Embryonic facial prominence (tissue), 1 donor: ENCODE results near the gene DMGDH.

Source experiments
- DNase-seq: peaks from one replicate; pipeline ENCODE4 v3.0.0-alpha.2; 2016; ENCODE audit errors: extremely low spot score

DMGDH gene

DNA sequence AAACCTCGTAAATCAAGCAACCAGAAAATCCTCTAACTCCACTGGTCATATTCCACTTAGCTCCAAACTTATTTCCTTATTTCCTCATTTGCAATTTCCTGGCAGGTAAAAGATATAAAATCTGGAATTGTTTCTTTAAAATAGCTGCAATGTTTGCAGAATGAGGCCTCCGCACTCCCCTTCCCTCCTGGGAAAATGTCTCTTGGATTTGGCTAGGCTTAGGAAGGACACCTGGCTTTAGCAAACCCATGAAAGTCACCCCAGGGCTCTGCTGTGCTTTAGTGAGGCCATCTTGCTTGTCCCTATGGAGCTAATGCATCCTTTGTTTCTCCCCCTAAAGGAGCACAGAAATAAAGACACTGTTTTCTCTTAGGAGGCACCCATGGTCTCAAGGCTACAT is 94.9 kb downstream of the DMGDH start:
- no peak for DNase-seq

DNA sequence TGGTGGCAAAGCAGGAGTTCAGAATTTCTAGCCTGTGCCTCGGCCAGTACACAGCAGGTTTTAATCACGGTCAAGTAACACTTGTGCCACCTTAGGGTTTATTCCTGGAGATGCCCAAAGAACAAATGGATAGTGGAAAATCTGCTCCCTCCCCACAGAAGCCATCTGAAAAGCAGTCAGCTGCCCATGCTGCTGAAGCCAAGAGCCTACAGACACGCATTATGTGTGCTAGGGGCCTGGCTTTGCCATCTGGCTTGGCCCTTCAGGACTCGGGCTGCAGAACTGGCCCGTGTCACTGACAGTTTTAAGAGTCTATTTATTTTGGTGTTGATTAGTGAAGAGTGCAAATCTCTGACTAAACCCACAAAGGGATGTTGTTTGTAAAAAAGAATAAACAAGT is 95.5 kb downstream of the DMGDH start:
- DNase-seq, result no peak

GRCh38 chr5:78972654-78973428 is 96.6 kb downstream of the DMGDH start:
- peak; percentile 45 for DNase-seq

DNA sequence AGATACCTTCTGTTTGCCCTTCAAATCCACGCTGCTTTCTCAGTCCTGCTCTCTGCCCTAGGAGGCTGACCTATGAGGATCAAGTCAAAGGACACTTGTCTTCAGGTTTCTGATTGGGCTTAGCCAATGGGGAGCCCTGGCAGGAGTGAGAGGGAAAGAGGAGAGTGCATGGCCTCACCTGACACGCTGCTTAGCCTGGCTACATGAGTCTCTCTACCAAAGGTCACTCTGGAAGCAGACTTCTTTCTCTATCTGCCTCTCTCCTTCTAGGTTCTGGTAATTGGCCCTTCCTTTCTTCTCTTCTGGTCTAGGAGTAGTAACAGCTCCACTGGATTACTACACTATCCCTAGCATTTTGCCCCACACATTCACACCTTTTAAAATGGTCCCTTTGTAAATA is 97.5 kb downstream of the DMGDH start:
- no peak for DNase-seq

GRCh38 chr5:78968781-78969180 is 100.7 kb downstream of the DMGDH start:
- DNase-seq, result no peak

GRCh38 chr5:78964889-78965288 is 104.6 kb downstream of the DMGDH start:
- peak; percentile 63 for DNase-seq

GRCh38 chr5:78961743-78962142 is 107.7 kb downstream of the DMGDH start:
- DNase-seq, result no peak

- no peak for DNase-seq
Measured at GRCh38 chr5:78959767-78960166, 109.7 kb downstream of the DMGDH start.

- DNase-seq, result no peak
Measured at GRCh38 chr5:78958672-78959445, 110.6 kb downstream of the DMGDH start.

DNA sequence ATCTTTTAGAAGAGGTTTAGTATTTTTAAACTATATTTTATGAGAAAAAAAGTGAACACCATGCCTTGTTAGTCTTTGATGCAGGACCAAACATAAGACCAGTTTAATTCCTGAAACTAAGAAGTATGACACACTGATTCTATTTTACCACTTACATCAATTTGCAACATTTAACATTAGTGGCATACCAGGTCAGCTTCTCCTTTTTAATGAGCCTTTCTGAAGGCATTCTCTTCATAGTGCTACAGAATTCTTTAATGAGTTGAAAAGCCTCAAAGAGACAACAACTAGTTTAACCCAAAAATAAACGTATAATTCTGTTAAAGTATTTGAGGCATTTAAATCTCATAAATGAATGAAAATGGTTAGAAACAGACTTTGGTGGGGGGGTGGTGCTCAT is 112.6 kb downstream of the DMGDH start:
- no peak for DNase-seq

GRCh38 chr5:78953092-78953800 is 116.2 kb downstream of the DMGDH start:
- no peak for DNase-seq
